Erythroblast (primary cell): ENCODE measurements around the gene ASPHD2.

Source experiments
- DNase-seq, 2 experiments: peaks; one replicate each; lab custom pipeline; 2025; lab: John Stamatoyannopoulos, UW
- GATA1 ChIP-seq: IDR thresholded peaks from 2 replicates; pipeline ENCODE4 v1.6.1; 2011; ENCODE audit warnings: low read depth, mild to moderate bottlenecking, control low read depth, low read length, moderate library complexity
- POLR2A ChIP-seq: IDR thresholded peaks from 2 replicates; pipeline ENCODE4 v1.6.1; 2011; ENCODE audit warnings: mild to moderate bottlenecking, low read length

The ASPHD2 gene

GRCh38 chr22:26482161-26482560, 53.1 kb downstream of the ASPHD2 start:
- peak; percentile 57 to 68 for DNase-seq
- TF ChIP-seq GATA1 (no peak), POLR2A (no peak)

DNA sequence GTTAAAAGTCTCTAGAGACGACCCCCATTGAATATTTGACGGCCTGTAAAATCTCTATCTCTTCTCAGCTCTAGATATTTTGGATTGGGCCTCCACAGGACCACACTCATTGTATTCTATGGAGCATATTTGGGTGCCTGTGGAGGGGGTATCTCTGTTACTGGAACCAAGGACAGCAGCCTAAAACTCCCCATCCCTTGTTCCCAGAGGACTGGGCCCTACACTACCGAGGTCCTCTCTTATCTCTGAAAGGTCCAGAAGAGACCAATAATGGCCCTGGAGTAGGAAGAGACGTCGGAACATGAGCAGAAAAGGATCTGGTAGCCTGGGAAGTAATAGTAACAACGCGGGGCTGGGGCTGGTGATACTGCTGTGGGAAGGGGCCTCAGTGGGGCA, 54.0 kb downstream of the ASPHD2 start:
- no peak for DNase-seq
- TF ChIP-seq GATA1 (no peak), POLR2A (no peak)

GRCh38 chr22:26483439-26484359, 54.6 kb downstream of the ASPHD2 start, which contains the start of the genes HPS4 and SRRD:
Gene HPS4 (minus strand): TSS chr22:26483783. CDS start chr22:26481762, 2,021 bp downstream.
Gene SRRD (plus strand): TSS chr22:26483877. CDS start chr22:26483891, 14 bp downstream.
- TF ChIP-seq GATA1, result no peak
- TF ChIP-seq POLR2A, result peak; percentile 85
- peak; percentile 96 to 98 for DNase-seq

GRCh38 chr22:26484360-26484706, 55.3 kb downstream of the ASPHD2 start:
- peak in 1 of 2 experiments; percentile 79 for DNase-seq
- TF ChIP-seq POLR2A, result no peak
- TF ChIP-seq GATA1, result no peak

DNA sequence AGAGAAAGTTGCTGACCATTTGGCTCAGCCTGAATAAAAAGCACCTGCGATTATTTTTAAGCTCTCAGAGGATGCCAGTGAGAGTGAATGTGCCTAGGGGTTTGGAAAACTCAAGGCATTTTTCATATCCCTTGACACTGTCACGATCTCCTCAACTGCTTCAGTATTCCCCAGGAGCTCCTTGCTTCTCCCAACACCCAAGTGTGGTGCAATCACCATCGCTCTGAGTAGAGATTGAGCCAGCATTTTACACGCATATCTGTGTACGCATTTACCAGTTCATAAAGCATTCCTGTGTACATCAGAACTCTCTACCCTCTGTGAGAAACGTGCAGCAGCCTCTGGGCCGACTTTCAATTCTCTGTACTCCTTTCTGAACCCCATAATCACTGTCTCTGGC, 56.0 kb downstream of the ASPHD2 start:
- peak in 1 of 2 experiments; percentile 38 for DNase-seq
- TF ChIP-seq POLR2A, result no peak
- TF ChIP-seq GATA1, result no peak

GRCh38 chr22:26485806-26486390, 56.8 kb downstream of the ASPHD2 start:
- TF ChIP-seq GATA1, result no peak
- no peak for TF ChIP-seq POLR2A

DNA sequence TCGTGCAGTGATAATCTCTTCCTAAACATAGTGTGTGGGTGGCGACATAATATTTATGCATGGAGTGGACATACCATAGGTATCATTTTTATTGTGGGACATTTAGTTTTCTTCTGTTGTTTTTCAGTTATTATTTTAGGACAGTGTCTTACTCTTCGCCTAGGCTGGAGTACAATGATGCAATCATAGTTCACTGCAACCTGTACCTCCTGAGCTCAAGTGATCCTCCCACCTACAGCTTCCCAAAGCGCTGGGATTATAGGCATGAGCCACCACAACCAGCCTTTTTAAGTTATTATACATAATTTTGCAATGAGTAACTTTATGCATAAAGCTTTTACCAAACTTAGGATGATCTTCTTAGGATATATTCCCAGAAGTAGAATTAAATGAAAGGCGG, 57.3 kb downstream of the ASPHD2 start:
- TF ChIP-seq GATA1 (no peak), POLR2A (no peak)
- no peak for DNase-seq

More at GRCh38 chr22:26485806-26486390, 56.8 kb downstream of the ASPHD2 start:
- peak; percentile 68 for DNase-seq

- TF ChIP-seq POLR2A (no peak), GATA1 (no peak)
- DNase-seq, result no peak
Measured at GRCh38 chr22:26487996-26488395, 58.9 kb downstream of the ASPHD2 start.

DNA sequence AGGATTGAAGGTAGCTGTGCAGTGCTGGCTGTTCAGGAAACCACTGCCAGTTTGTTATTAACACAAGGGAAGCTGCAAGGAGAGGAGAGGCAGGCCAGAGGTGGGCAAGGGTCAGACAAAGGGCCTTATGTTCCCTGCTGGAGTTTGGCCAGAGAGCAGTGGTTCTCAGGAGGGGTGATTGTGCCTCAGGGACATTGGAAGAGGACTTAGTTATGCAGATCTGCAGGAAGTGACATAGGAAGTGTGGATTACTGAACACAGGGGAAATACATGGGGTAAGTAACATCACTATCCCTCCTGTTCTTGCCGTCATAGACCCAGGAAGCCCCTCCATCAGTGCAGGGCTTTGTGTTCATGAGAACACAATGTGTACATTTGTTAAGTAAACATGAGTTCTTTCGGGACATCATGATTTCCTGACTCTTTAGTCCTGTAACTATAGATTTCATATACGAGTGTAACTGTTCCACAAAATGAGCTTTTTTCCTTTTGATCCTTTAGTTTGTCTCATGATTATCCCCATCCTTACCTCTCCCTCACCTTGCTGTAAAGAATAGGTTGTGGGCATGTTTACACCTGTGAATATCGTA, 60.5 kb downstream of the ASPHD2 start:
- TF ChIP-seq GATA1 (no peak), POLR2A (no peak)

DNA sequence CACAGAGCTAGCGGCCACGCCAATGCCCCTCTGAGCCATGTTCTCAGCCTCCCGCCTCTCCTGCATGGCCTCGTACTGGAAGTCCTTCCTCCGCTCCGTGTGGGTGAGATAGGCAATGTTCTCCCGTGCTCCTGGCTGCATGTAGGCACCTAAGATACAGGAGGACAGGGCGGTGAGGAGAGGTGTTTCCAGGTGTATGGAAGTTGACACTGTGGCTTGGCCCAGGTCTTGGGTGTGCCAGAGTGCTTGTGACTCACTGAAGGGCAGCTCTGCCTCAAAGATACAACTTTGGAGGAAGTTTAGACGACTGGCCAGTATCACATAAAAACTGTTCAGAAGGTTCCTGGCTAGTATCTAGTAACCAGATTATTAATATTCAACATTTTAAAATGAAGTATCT, 63.2 kb downstream of the ASPHD2 start:
- TF ChIP-seq POLR2A, result no peak
- no peak for TF ChIP-seq GATA1

More for the DNA sequence above, 60.5 kb downstream of the ASPHD2 start:
- DNase-seq, result no peak

GRCh38 chr22:26494506-26494905, 65.4 kb downstream of the ASPHD2 start:
- TF ChIP-seq GATA1 (no peak), POLR2A (no peak)
- no peak for DNase-seq

More for the DNA sequence above, 63.2 kb downstream of the ASPHD2 start:
- DNase-seq, result no peak
